HEK293T (cell line): ENCODE measurements around the gene CMYA5.

Experiments used
- ARNT ChIP-seq: fragments of 450-650 bp; IDR thresholded peaks from 2 replicates; pipeline ENCODE4 v1.6.1; 2017; ENCODE audit warnings: mild to moderate bottlenecking
- BHLHE40 ChIP-seq: fragments of 450-650 bp; IDR thresholded peaks from 2 replicates; pipeline ENCODE4 v1.6.1; 2016; ENCODE audit warnings: mild to moderate bottlenecking, moderate library complexity, borderline replicate concordance
- ELF4 ChIP-seq: fragments of 450-650 bp; IDR thresholded peaks from 2 replicates; pipeline ENCODE4 v1.6.1; 2017; ENCODE audit warnings: antibody characterized with exemption
- FOXM1 ChIP-seq: fragments of 450-650 bp; IDR thresholded peaks from 2 replicates; pipeline ENCODE4 v1.6.1; 2017; ENCODE audit warnings: mild to moderate bottlenecking, borderline replicate concordance
- L3MBTL2 ChIP-seq: fragments of 450-650 bp; conservative IDR thresholded peaks from 2 replicates; pipeline ENCODE4 v1.6.1; 2016; ENCODE audit warnings: mild to moderate bottlenecking
- LEF1 ChIP-seq: fragments of 450-650 bp; IDR thresholded peaks from 2 replicates; pipeline ENCODE4 v1.6.1; 2017; ENCODE audit warnings: mild to moderate bottlenecking, borderline replicate concordance
- NFRKB ChIP-seq: fragments of 450-650 bp; IDR thresholded peaks from 2 replicates; pipeline ENCODE4 v1.6.1; 2016; ENCODE audit warnings: mild to moderate bottlenecking, moderate library complexity
- SUZ12 ChIP-seq: fragments of 450-650 bp; IDR thresholded peaks from 2 replicates; pipeline ENCODE4 v1.6.1; 2016; ENCODE audit warnings: mild to moderate bottlenecking

DNA sequence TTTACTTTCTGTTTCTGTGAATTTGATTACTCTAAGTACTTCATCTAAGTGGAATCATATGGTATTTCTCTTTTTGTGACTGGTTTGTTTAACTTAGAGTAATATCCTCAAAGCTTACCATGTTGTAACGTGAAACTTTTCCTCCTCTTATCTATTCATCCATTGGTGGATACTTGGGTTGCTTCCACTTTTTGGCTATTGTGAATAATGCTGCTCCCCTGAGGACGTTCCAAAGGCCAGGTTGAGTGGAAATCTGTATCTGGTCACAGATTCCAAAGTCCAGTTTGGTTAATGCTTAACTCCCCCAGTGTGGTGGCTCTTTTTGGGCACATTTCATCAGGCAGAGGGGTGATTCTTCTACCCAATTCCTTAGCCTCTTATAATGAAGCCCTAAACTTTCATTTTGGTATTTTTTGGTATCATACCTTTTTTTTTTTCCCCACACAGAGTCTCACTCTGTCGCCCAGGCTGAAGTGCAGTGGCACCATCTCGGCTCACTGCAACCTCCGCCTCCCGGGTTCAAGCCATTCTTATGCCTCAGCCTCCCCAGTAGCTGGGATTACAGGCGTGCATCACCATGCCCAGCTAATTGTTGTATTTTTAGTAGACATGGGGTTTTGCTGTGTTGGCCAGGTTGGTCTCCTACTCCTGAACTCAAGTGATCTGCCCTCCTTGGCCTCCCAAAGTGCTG lies 65.4 kb downstream of the CMYA5 start:
- TF ChIP-seq ELF4, result no peak
- TF ChIP-seq L3MBTL2, result no peak
- TF ChIP-seq SUZ12, result no peak
- TF ChIP-seq NFRKB, result no peak
- TF ChIP-seq FOXM1, result no peak
- TF ChIP-seq LEF1, result no peak
- TF ChIP-seq ARNT, result no peak
- TF ChIP-seq BHLHE40, result no peak
